ENCODE measurements around the gene IL17RA.

GRCh38 chr22:17105143-17106129 is 20.6 kb downstream of the IL17RA start:
- TF ChIP-seq CTCF (IDR thresholded peaks at IDR 0.05) (no peak), POLR2A (IDR thresholded peaks at IDR 0.05) (no peak), POLR2AphosphoS5 (IDR thresholded peaks at IDR 0.05) (no peak)
